IMR-90 (cell line): ENCODE data around the gene LTC4S. TPM values are rescaled to one million over a fixed set of nuclear protein-coding genes. Genes with fewer than 3 reads are reported as not detected.

Experiments
- ATAC-seq: fragments of 200-7000 bp; cut with Tn5 transposase; 2 replicates; pipeline ENCODE4 v1.9.1; 2020; ENCODE audit warnings: low read depth, mild to moderate bottlenecking, moderate library complexity
- BruUV-seq: library from RNA; stranded (reverse); fragments of 400-500 nt; replicated peaks from 2 replicates; lab custom pipeline; 2021; lab: Mats Ljungman, UMichigan
- CTCF ChIA-PET: fragments of 300-600 bp; formaldehyde crosslinking; extraction: SDS; loops from one replicate; lab custom pipeline; 2021; ENCODE audit warnings: antibody characterized with exemption; lab: Yijun Ruan, JAX
- POLR2A ChIA-PET: fragments of 300-600 bp; sonication (Branson Sonifier 250); formaldehyde crosslinking; loops from one replicate; lab custom pipeline; 2022; ENCODE audit warnings: antibody characterized with exemption; ENCODE audit not compliant: unreplicated experiment; lab: Charles Lee
- DNase-seq: peaks from one replicate; pipeline ENCODE4 v3.0.0; 2013
- H2AFZ ChIP-seq: replicated peaks from 2 replicates; pipeline ENCODE3; 2013; ENCODE audit warnings: low read length, mild to moderate bottlenecking; ENCODE audit not compliant: poor library complexity
- H2AK5ac ChIP-seq: 2 replicates; pipeline ENCODE4 v1.6.1; 2013; ENCODE audit warnings: low read depth, low read length, inconsistent platforms
- H2AK9ac ChIP-seq: replicated peaks from 2 replicates; pipeline ENCODE3; 2013; ENCODE audit warnings: mild to moderate bottlenecking, low read depth, low read length, moderate library complexity; ENCODE audit not compliant: poor library complexity
- H2BK120ac ChIP-seq: 2 replicates; pipeline ENCODE4 v1.6.1; 2013; ENCODE audit warnings: low read depth, low read length, inconsistent platforms
- H2BK15ac ChIP-seq: 3 replicates; pipeline ENCODE4 v1.6.1; 2013; ENCODE audit warnings: low read depth, low read length, inconsistent platforms
- H2BK20ac ChIP-seq: 2 replicates; pipeline ENCODE4 v1.6.1; 2013; ENCODE audit warnings: low read depth, mild to moderate bottlenecking, inconsistent platforms, low read length, moderate library complexity
- H2BK5ac ChIP-seq: 2 replicates; pipeline ENCODE4 v1.6.1; 2013; ENCODE audit warnings: mild to moderate bottlenecking, low read depth, low read length, inconsistent platforms; ENCODE audit not compliant: poor library complexity, severe bottlenecking
- H3K14ac ChIP-seq: replicated peaks from 2 replicates; pipeline ENCODE4 v1.6.1; 2013; ENCODE audit warnings: low read depth, low read length, inconsistent platforms
- H3K18ac ChIP-seq: 2 replicates; pipeline ENCODE4 v1.6.1; 2013; ENCODE audit warnings: low read depth, low read length, control low read depth
- H3K23ac ChIP-seq: 2 replicates; pipeline ENCODE4 v1.6.1; 2013; ENCODE audit warnings: low read depth, low read length, inconsistent platforms
- H3K27ac ChIP-seq: 2 replicates; pipeline ENCODE4 v1.5.1; 2013; ENCODE audit warnings: mild to moderate bottlenecking, control low read depth, low read length; ENCODE audit not compliant: insufficient read depth
- H3K27me3 ChIP-seq: 2 replicates; pipeline ENCODE4 v1.6.1; 2013; ENCODE audit warnings: low read length; ENCODE audit not compliant: control insufficient read depth, insufficient read depth
- H3K36me3 ChIP-seq: 2 replicates; pipeline ENCODE4 v1.6.1; 2013; ENCODE audit warnings: low read length, mixed read lengths; ENCODE audit not compliant: control insufficient read depth, insufficient read depth
- H3K4ac ChIP-seq: 2 replicates; pipeline ENCODE4 v1.6.1; 2013; ENCODE audit warnings: low read depth, low read length, inconsistent platforms
- H3K4me1 ChIP-seq: 2 replicates; pipeline ENCODE4 v1.6.1; 2013; ENCODE audit warnings: low read length, mixed read lengths; ENCODE audit not compliant: control insufficient read depth, insufficient read depth
- H3K4me2 ChIP-seq: 2 replicates; pipeline ENCODE4 v1.6.1; 2013; ENCODE audit warnings: low read depth, mild to moderate bottlenecking, control low read depth, low read length, moderate library complexity
- H3K4me3 ChIP-seq: 2 replicates; pipeline ENCODE4 v1.5.1; 2013; ENCODE audit warnings: low read depth, mild to moderate bottlenecking, control low read depth, low read length, moderate library complexity; ENCODE audit not compliant: insufficient read depth
- H3K56ac ChIP-seq: 2 replicates; pipeline ENCODE4 v1.6.1; 2013; ENCODE audit warnings: low read length, inconsistent platforms; ENCODE audit not compliant: insufficient read depth; ENCODE audit errors: extremely low read depth
- H3K79me1 ChIP-seq, 2 experiments: 2 replicates each; pipeline ENCODE4 v1.6.1; 2013; ENCODE audit warnings: low read length in 2 of 2, inconsistent platforms in 1 of 2, low read depth in 1 of 2
- H3K9ac ChIP-seq: 2 replicates; pipeline ENCODE4 v1.6.1; 2013; ENCODE audit warnings: low read depth, low read length, control low read depth
- H3K9me1 ChIP-seq: 2 replicates; pipeline ENCODE4 v1.6.1; 2013; ENCODE audit warnings: low read length, inconsistent platforms; ENCODE audit not compliant: insufficient read depth
- H3K9me3 ChIP-seq: 2 replicates; pipeline ENCODE4 v1.6.1; 2013; ENCODE audit warnings: low read length; ENCODE audit not compliant: control insufficient read depth, insufficient read depth
- H4K20me1 ChIP-seq: 2 replicates; pipeline ENCODE4 v1.6.1; 2013; ENCODE audit warnings: low read length, inconsistent platforms; ENCODE audit not compliant: insufficient read depth
- H4K5ac ChIP-seq: 2 replicates; pipeline ENCODE4 v1.6.1; 2013; ENCODE audit warnings: mild to moderate bottlenecking, low read depth, low read length, control low read depth
- H4K8ac ChIP-seq, 2 experiments: 2 replicates each; pipeline ENCODE4 v1.6.1; 2013; ENCODE audit warnings: low read depth in 2 of 2, low read length in 2 of 2, control low read depth in 1 of 2, inconsistent platforms in 1 of 2
- H4K91ac ChIP-seq: 2 replicates; pipeline ENCODE4 v1.6.1; 2013; ENCODE audit warnings: low read depth, low read length, inconsistent platforms; ENCODE audit not compliant: insufficient read depth
- BHLHE40 ChIP-seq: fragments of 150-350 bp; IDR thresholded peaks from 2 replicates; pipeline ENCODE4 v1.6.1; 2016; ENCODE audit warnings: mild to moderate bottlenecking, low read depth, low read length
- CEBPB ChIP-seq: IDR thresholded peaks from 2 replicates; pipeline ENCODE4 v1.6.1; 2012; ENCODE audit warnings: low read depth, low read length, improper control_type of control experiment
- CHD1 ChIP-seq: IDR thresholded peaks from 2 replicates; pipeline ENCODE4 v1.6.1; 2012; ENCODE audit warnings: low read depth, low read length, improper control_type of control experiment
- FOS ChIP-seq: fragments of 150-350 bp; IDR thresholded peaks from 2 replicates; pipeline ENCODE4 v1.6.1; 2016; ENCODE audit warnings: low read depth, low read length
- MAFK ChIP-seq: IDR thresholded peaks from 2 replicates; pipeline ENCODE4 v1.6.1; 2012; ENCODE audit warnings: low read depth, low read length, improper control_type of control experiment
- MAZ ChIP-seq: IDR thresholded peaks from 2 replicates; pipeline ENCODE4 v1.6.1; 2012; ENCODE audit warnings: low read depth, mild to moderate bottlenecking, low read length, improper control_type of control experiment, moderate library complexity, borderline replicate concordance
- MXI1 ChIP-seq: IDR thresholded peaks from 2 replicates; pipeline ENCODE4 v1.6.1; 2012; ENCODE audit warnings: low read depth, mild to moderate bottlenecking, low read length, moderate library complexity, borderline replicate concordance
- NFE2L2 ChIP-seq: fragments of 150-350 bp; IDR thresholded peaks from 2 replicates; pipeline ENCODE4 v1.6.1; 2016; ENCODE audit warnings: low read depth, mild to moderate bottlenecking, low read length
- POLR2A ChIP-seq: IDR thresholded peaks from 2 replicates; pipeline ENCODE4 v1.6.1; 2012; ENCODE audit warnings: mild to moderate bottlenecking, low read depth, low read length
- RAD21 ChIP-seq: IDR thresholded peaks from 2 replicates; pipeline ENCODE4 v1.6.1; 2012; ENCODE audit warnings: low read length, improper control_type of control experiment
- RCOR1 ChIP-seq: IDR thresholded peaks from 2 replicates; pipeline ENCODE4 v1.6.1; 2012; ENCODE audit warnings: mild to moderate bottlenecking, low read length, improper control_type of control experiment; ENCODE audit not compliant: insufficient replicate concordance
- RFX5 ChIP-seq: IDR thresholded peaks from 2 replicates; pipeline ENCODE4 v1.8.0; 2012; ENCODE audit warnings: low read depth, mild to moderate bottlenecking, low read length, moderate library complexity
- SMC3 ChIP-seq: fragments of 150-350 bp; IDR thresholded peaks from 2 replicates; pipeline ENCODE4 v1.6.1; 2016; ENCODE audit warnings: low read depth, mild to moderate bottlenecking, antibody characterized with exemption, low read length, moderate library complexity
- USF2 ChIP-seq: fragments of 150-350 bp; IDR thresholded peaks from 2 replicates; pipeline ENCODE4 v1.6.1; 2017; ENCODE audit warnings: mild to moderate bottlenecking, antibody characterized with exemption, low read length, low read depth
- WGBS, 2 experiments: methylation state at CpG; one replicate each; pipeline versions ENCODE4 v1.1.5 to v1.1.7; 2013; ENCODE audit warnings: missing lambda C conversion rate in 2 of 2; ENCODE audit not compliant: insufficient read length in 1 of 2; ENCODE audit errors: extremely low coverage in 2 of 2; 5-methylcytosine and 5-hydroxymethylcytosine counted together
- dilution Hi-C: fragments of 300-500 bp; cut with HindIII; formaldehyde crosslinking; loops from one replicate; pipeline ENCODE4 v1.14.3; 2018; ENCODE audit warnings: low sequenced_read_pairs; ENCODE audit not compliant: unreplicated experiment
- in situ Hi-C: fragments of 300-500 bp; cut with MboI; formaldehyde crosslinking; loops from 3 replicates; pipeline ENCODE4 v1.14.3; 2019; ENCODE audit warnings: low sequenced_read_pairs, inconsistent platforms, mixed read lengths
- intact Hi-C: fragments of 100-400 bp; cut with micrococcal nuclease; formaldehyde crosslinking; loops from 2 replicates; pipeline ENCODE4 v1.10.0; 2022
- polyA plus RNA-seq, 3 experiments: library from polyadenylated mRNA; depleted of rRNA; stranded (reverse); fragments of >200 nt; gene quantifications; 2 replicates each; pipeline ENCODE4 v1.2.3, GENCODE V29; 2012; ENCODE audit warnings: low replicate concordance in 1 of 3
- total RNA-seq: library from RNA; depleted of rRNA; stranded (reverse); fragments of >200 nt; gene quantifications from 2 replicates; pipeline ENCODE4 v1.2.3, GENCODE V29; 2012
- TF ChIP-seq, protein P1 (sequence below): conservative IDR thresholded peaks from 2 replicates; pipeline ENCODE4 v1.5.1; 2012; ENCODE audit warnings: mild to moderate bottlenecking, low read depth, low read length, improper control_type of control experiment
- TF ChIP-seq, protein P2 (sequence below): fragments of 150-350 bp; IDR thresholded peaks from 2 replicates; pipeline ENCODE4 v1.6.1; 2016; ENCODE audit warnings: low read depth, mild to moderate bottlenecking, low read length, moderate library complexity, borderline replicate concordance

The LTC4S gene
- total and polyA plus RNA-seq, 2 of the 4 experiments (the other 2 are of a cell fraction), result 0.72 TPM; not detected in 1

DNA sequence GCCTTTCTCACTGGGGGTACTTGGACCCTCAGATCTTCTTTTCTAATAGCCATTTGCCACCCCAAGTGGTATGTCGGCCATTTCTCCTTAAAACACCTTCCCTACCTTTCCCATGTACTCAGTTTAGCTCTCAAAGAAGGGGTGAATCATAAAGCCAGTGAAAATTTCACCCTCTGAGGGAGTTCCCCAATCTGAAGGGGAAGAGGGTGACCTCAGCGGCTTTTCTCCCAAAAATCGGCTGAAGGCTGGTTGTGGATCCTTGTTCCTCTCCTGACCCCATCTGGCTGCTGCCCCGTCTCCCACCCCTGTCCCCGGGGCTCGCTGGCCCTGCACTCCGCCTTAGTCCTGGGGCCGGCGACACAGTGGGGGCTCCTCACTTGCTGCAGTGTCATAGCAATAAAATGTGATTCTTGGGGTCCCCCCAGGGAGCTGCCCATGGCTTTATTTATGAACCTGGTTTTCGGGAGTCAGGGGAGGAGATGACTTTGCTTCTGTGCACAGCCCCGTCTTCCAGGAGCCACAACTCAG, 17.3 kb upstream of the LTC4S start:
- H3K9me3 ChIP-seq, result no peaks in the 10 kb centered on the region
- no peak overlapping the region for H4K5ac ChIP-seq
- no peak overlapping the region for H3K27ac ChIP-seq
- dilution Hi-C loops, result no loop called here
- no peak overlapping the region for H3K4me3 ChIP-seq
- no peak for TF ChIP-seq MAFK
- no peak for TF ChIP-seq RFX5
- no peak for TF ChIP-seq CEBPB
- TF ChIP-seq NFE2L2, result no peak
- no peak for TF ChIP-seq POLR2A
- TF ChIP-seq FOS, result no peak
- TF ChIP-seq USF2, result no peak
- no peak for TF ChIP-seq CHD1
- TF ChIP-seq RAD21, result no peak
- TF ChIP-seq MAZ, result no peak
- no peak for TF ChIP-seq BHLHE40
- no peak for TF ChIP-seq MXI1
- TF ChIP-seq RCOR1, result no peak
- TF ChIP-seq SMC3, result no peak
- TF ChIP-seq, protein P1, sequence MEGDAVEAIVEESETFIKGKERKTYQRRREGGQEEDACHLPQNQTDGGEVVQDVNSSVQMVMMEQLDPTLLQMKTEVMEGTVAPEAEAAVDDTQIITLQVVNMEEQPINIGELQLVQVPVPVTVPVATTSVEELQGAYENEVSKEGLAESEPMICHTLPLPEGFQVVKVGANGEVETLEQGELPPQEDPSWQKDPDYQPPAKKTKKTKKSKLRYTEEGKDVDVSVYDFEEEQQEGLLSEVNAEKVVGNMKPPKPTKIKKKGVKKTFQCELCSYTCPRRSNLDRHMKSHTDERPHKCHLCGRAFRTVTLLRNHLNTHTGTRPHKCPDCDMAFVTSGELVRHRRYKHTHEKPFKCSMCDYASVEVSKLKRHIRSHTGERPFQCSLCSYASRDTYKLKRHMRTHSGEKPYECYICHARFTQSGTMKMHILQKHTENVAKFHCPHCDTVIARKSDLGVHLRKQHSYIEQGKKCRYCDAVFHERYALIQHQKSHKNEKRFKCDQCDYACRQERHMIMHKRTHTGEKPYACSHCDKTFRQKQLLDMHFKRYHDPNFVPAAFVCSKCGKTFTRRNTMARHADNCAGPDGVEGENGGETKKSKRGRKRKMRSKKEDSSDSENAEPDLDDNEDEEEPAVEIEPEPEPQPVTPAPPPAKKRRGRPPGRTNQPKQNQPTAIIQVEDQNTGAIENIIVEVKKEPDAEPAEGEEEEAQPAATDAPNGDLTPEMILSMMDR, result no peak
- TF ChIP-seq, protein P2, sequence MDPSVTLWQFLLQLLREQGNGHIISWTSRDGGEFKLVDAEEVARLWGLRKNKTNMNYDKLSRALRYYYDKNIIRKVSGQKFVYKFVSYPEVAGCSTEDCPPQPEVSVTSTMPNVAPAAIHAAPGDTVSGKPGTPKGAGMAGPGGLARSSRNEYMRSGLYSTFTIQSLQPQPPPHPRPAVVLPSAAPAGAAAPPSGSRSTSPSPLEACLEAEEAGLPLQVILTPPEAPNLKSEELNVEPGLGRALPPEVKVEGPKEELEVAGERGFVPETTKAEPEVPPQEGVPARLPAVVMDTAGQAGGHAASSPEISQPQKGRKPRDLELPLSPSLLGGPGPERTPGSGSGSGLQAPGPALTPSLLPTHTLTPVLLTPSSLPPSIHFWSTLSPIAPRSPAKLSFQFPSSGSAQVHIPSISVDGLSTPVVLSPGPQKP, result no peak
- no peak overlapping the region for H2BK20ac ChIP-seq
- no peak overlapping the region for H2AK9ac ChIP-seq
- no peak overlapping the region for H3K56ac ChIP-seq
- BruUV-seq, result no TSS peak
- no peak overlapping the region for H3K9ac ChIP-seq
- in situ Hi-C loops, result no loop called here
- H3K4me1 ChIP-seq, result no peaks in the 10 kb centered on the region
- no peak overlapping the region for H2AFZ ChIP-seq
- H4K91ac ChIP-seq, result no peak overlapping the region
- no peak overlapping the region for H2BK120ac ChIP-seq
- H4K8ac ChIP-seq, result no peak overlapping the region
- ChIA-PET CTCF (interaction anchor here (1.2 kb wide), 1 partner anchor 14 kb away, joined by 3 read pairs; no protein-coding TSS in a partner anchor), POLR2A (no interaction called here)
- H3K79me1 ChIP-seq, result peaks cover 11 to 21% of the 10 kb centered on the region in 2 experiments
- ATAC-seq, result no peak
- WGBS, 2 experiments, result 93% methylated on average over 3 of the region's 11 CpGs; no CpG with 5 or more reads in 1 of the 2 experiments
- H3K4ac ChIP-seq, result no peak overlapping the region
- no peaks in the 10 kb centered on the region for H3K27me3 ChIP-seq
- H4K20me1 ChIP-seq, result 0 out of 2 replicates have a peak, but pooled peaks cover 3% of the 10 kb centered on the region
- no peak for DNase-seq
- no peaks in the 10 kb centered on the region for H3K9me1 ChIP-seq
- intact Hi-C loops, result no loop called here
- H2AK5ac ChIP-seq, result no peak overlapping the region
- H3K23ac ChIP-seq, result no peak overlapping the region
- H3K18ac ChIP-seq, result no peak overlapping the region
- no peak overlapping the region for H3K4me2 ChIP-seq
- H3K14ac ChIP-seq, result no peak overlapping the region
- no peak overlapping the region for H2BK5ac ChIP-seq
- peaks cover 69% of the 10 kb centered on the region for H3K36me3 ChIP-seq
- H2BK15ac ChIP-seq, result no peak overlapping the region
